AG09319 (cell line): Measurements from ENCODE around the gene TRIML1.

Source experiments
- DNase-seq: peaks from one replicate; pipeline ENCODE4 v3.0.0-alpha.2; 2010; ENCODE audit warnings: low read depth; ENCODE audit errors: extremely low read depth
- CTCF ChIP-seq: IDR thresholded peaks from 2 replicates; pipeline ENCODE4 v1.5.1; 2011; ENCODE audit warnings: low read depth, mild to moderate bottlenecking, inconsistent platforms, low read length, moderate library complexity

The TRIML1 gene

GRCh38 chr4:188168726-188169373, 29.6 kb downstream of the TRIML1 start:
- TF ChIP-seq CTCF = no peak
- peak; percentile 8 for DNase-seq

GRCh38 chr4:188171551-188171950, 32.3 kb downstream of the TRIML1 start:
- TF ChIP-seq CTCF = no peak
- DNase-seq = no peak

DNA sequence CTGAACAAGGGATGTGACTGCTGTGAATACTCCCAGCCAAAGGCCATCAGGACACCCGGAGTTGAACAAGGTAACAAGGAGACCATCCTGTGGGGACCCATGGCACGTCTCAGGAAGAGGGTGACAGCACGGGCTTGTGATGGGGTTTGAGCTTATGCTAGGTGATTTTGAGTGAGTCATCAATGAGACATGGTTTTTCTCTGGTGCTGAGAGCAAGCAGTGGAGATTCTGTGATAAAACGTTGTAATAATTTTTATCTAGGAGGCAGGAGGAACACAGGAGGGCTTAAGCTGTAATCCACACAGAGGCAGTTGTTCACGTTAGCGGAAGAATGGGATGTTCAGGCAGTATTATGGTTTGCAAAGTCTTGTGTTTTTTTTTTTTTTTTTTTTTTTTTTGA, 36.0 kb downstream of the TRIML1 start:
- no peak for DNase-seq
- TF ChIP-seq CTCF = no peak

DNA sequence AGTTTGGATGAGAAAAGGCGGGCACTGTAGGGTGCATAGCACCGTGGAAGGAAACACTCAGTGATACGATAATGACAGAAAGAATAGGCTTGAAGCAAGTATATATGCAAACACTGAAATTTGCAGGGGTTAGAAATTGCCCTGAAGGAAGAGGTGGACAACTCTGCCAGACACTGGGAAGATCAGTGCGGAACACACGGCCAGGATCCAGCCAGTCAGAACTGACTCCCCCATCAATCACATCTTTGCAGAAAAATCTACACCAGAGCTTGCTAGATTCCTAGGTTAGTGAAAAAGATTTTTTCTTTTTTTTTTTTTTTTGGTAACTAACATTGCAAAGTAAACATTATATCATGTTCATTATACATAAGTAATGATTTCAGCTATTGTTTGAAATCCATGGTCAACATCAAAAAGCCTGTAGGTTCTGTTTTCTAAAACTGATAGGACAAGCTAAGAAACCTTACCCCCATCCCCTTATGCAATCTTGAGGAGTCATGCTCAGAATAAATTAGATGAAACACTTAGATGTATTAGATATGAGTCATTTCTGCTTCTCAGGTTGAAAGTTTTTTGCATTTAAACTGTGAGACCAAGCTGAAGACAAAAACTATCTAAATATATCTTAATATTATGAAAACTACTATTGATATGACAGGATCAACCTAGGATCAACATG, 38.9 kb downstream of the TRIML1 start:
- no peak for TF ChIP-seq CTCF
- DNase-seq = peak; percentile 5

DNA sequence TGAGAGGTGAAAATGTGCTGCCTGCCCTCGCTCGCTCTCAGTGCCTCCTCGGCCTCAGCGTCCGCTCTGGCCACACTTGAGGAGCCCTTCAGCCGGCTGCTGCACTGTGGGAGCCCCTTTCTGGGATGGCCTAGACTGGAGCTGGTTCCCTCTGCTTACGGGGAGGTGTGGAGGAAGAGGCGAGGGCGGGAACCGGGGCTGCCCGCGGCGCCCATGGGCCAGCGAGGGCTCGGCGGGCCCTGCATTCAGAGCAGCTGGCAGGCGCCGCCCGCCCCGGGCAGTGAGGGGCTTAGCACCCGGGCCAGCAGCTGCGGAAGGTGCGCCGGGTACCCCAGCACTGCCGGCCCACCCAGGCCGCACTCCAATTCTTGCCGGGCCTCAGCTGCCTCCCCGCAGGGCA, 39.6 kb downstream of the TRIML1 start:
- DNase-seq = no peak
- no peak for TF ChIP-seq CTCF

GRCh38 chr4:188187106-188187505, 47.9 kb downstream of the TRIML1 start:
- no peak for TF ChIP-seq CTCF
- no peak for DNase-seq

DNA sequence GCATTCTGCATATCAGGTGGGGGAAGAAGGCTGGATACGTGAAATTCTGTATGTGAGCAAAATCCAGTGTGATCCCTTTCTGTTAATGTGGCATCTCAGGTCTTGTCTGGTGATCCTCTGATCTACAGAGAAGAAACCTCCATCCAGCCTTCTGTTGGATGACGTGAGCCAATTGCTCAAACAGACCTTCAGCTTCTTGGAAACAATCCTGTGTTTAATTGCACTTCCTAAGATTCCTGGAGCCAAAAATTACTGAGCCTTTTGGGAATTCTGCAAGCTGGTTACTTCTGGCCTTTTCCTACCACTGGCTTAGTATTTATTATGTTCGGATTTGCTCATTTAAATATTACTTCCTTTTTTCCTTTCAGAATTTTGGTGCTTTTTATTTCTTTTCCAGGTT, 51.2 kb downstream of the TRIML1 start:
- no peak for TF ChIP-seq CTCF
- DNase-seq = peak; percentile 3
